WTC11 (cell line): ENCODE measurements around the gene SYTL1.

ENCODE experiments used
- ELF4 ChIP-seq: sonication (generic); formaldehyde crosslinking; IDR thresholded peaks from 2 replicates; pipeline ENCODE4 v1.8.1; 2022; ENCODE audit warnings: low read depth, mild to moderate bottlenecking, moderate library complexity, missing genetic modification reagents
- HMGXB4 ChIP-seq: sonication (generic); formaldehyde crosslinking; IDR thresholded peaks from 2 replicates; pipeline ENCODE4 v1.8.1; 2023; ENCODE audit warnings: mild to moderate bottlenecking, moderate library complexity, missing genetic modification reagents
- MAX ChIP-seq: sonication (generic); formaldehyde crosslinking; IDR thresholded peaks from 2 replicates; pipeline ENCODE4 v1.8.0; 2022; ENCODE audit warnings: mild to moderate bottlenecking, missing genetic modification reagents
- NFYB ChIP-seq: sonication (generic); formaldehyde crosslinking; conservative IDR thresholded peaks from 2 replicates; pipeline ENCODE4 v1.8.0; 2022; ENCODE audit warnings: low read depth, missing genetic modification reagents
- PRRX2 ChIP-seq: fragments of 250-450 bp; sonication (Bioruptor Pico); IDR thresholded peaks from 2 replicates; pipeline ENCODE4 v1.8.0; 2021; ENCODE audit warnings: mild to moderate bottlenecking
- USF1 ChIP-seq: sonication (generic); formaldehyde crosslinking; IDR thresholded peaks from 2 replicates; pipeline ENCODE4 v1.8.0; 2022; ENCODE audit warnings: mild to moderate bottlenecking, missing genetic modification reagents
- ZNF121 ChIP-seq: sonication (generic); formaldehyde crosslinking; IDR thresholded peaks from 2 replicates; pipeline ENCODE4 v1.8.0; 2023; ENCODE audit warnings: missing genetic modification reagents
- TF ChIP-seq, protein P1 (sequence below): fragments of 200-600 bp; IDR thresholded peaks from 2 replicates; pipeline ENCODE4 v1.8.0; 2022; ENCODE audit warnings: antibody characterized with exemption

DNA sequence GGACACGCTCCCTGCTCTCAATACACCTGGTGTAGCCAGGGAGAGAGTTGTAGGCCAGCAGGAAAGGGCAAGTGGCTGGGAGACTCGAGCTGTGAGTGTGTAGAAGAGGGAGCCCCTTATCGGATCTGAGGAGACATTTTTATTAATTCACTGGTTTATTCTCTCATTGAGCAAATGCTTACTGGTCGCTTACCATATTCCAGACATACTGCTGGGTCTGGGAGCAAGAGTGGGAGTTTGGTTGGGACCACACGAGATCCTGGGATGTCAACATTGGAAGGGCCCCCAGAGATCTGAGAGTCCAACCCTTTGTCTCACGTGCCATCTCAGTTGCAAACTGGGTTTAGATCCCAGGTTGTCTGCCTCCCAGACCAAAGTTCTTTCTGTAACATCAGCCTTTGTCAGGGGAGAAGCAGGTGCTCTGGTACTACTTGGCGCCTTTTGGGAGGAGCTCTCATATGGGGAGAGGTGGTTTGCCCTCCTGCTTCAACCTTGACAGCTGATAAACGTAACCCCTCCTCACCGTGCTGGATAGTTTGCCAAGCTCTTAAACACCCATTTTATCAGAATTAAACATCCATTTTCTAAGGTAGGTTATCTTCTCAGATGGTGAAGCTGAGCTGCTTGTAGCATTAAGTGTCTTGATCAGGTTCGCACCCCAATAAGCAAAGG lies 19.1 kb upstream of the SYTL1 start:
- TF ChIP-seq MAX (CRISPR knock-in tag) (no peak), HMGXB4 (CRISPR knock-in tag) (no peak), NFYB (CRISPR knock-in tag) (no peak), ZNF121 (CRISPR knock-in tag) (no peak), PRRX2 (CRISPR knock-in tag) (no peak), USF1 (CRISPR knock-in tag) (no peak), ELF4 (CRISPR knock-in tag) (no peak)
- TF ChIP-seq, protein P1, sequence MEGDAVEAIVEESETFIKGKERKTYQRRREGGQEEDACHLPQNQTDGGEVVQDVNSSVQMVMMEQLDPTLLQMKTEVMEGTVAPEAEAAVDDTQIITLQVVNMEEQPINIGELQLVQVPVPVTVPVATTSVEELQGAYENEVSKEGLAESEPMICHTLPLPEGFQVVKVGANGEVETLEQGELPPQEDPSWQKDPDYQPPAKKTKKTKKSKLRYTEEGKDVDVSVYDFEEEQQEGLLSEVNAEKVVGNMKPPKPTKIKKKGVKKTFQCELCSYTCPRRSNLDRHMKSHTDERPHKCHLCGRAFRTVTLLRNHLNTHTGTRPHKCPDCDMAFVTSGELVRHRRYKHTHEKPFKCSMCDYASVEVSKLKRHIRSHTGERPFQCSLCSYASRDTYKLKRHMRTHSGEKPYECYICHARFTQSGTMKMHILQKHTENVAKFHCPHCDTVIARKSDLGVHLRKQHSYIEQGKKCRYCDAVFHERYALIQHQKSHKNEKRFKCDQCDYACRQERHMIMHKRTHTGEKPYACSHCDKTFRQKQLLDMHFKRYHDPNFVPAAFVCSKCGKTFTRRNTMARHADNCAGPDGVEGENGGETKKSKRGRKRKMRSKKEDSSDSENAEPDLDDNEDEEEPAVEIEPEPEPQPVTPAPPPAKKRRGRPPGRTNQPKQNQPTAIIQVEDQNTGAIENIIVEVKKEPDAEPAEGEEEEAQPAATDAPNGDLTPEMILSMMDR, result no peak
